HepG2 (cell line): ENCODE results near the gene MXI1. TPM values are rescaled to one million over a fixed set of nuclear protein-coding genes. Genes with fewer than 3 reads are reported as not detected.
A peak's percentile ranks its signal among the peaks of the same experiment; 100 is the strongest.

Experiments used
- ATAC-seq: fragments of 200-7000 bp; cut with Tn5 transposase; 3 replicates; pipeline ENCODE4 v1.9.1; 2020; ENCODE audit warnings: mild to moderate bottlenecking, moderate library complexity
- BruUV-seq: library from RNA; stranded (reverse); fragments of 400-500 nt; replicated peaks from 2 replicates; lab custom pipeline; 2021; lab: Mats Ljungman, UMichigan
- CTCF ChIA-PET: fragments of 300-600 bp; formaldehyde crosslinking; extraction: SDS; loops from one replicate; lab custom pipeline; 2021; ENCODE audit warnings: low total read pairs, inconsistent platforms, low intra/inter-chr PET ratio; lab: Yijun Ruan, JAX
- POLR2A ChIA-PET: fragments of 350-600 bp; sonication (Branson Sonifier 250); formaldehyde crosslinking; loops from one replicate; lab custom pipeline; 2020; ENCODE audit warnings: antibody characterized with exemption, inconsistent platforms; lab: Yijun Ruan, JAX
- DNase-seq: peaks from one replicate; pipeline ENCODE4 v3.0.0-alpha.2; 2015; ENCODE audit warnings: low spot score
- FAIRE-seq: peaks from 3 replicates; lab custom pipeline; 2011; peaks lifted over from hg19 to GRCh38; lab: Jason Lieb, UNC
- H2AFZ ChIP-seq: one replicate; pipeline ENCODE4 v1.6.1; 2011; ENCODE audit warnings: low read length, inconsistent platforms
- H3K27ac ChIP-seq: fragments of 300-600 bp; 3 replicates; pipeline ENCODE4 v1.8.0; 2011; ENCODE audit warnings: mixed run types, mild to moderate bottlenecking, mixed read lengths, low read length, inconsistent platforms; ENCODE audit not compliant: insufficient read depth; ENCODE audit errors: extremely low read length
- H3K27me3 ChIP-seq, 2 experiments: fragments of 200-600 bp in 1 of 2; 2 replicates in 1 of 2; 3 replicates in 1 of 2; pipeline versions ENCODE4 v1.6.0 to v1.8.0; 2011; ENCODE audit warnings: low read length in 2 of 2, mild to moderate bottlenecking in 2 of 2, moderate library complexity in 2 of 2, inconsistent platforms in 1 of 2; ENCODE audit not compliant: insufficient read depth in 2 of 2, control insufficient read depth in 1 of 2
- H3K36me3 ChIP-seq, 2 experiments: fragments of 200-600 bp in 1 of 2; replicated peaks in 1 of 2; 2 replicates in 1 of 2; 3 replicates in 1 of 2; pipeline versions ENCODE4 v1.5.1 to v1.8.0; 2011; ENCODE audit warnings: low read length in 2 of 2, inconsistent platforms in 1 of 2; ENCODE audit not compliant: insufficient read depth in 2 of 2, control insufficient read depth in 1 of 2
- H3K4me1 ChIP-seq: 2 replicates; pipeline ENCODE4 v1.5.1; 2012; ENCODE audit warnings: low read length, inconsistent platforms; ENCODE audit not compliant: insufficient read depth
- H3K4me2 ChIP-seq: 2 replicates; pipeline ENCODE4 v1.6.0; 2011; ENCODE audit warnings: low read depth, low read length, inconsistent platforms
- H3K4me3 ChIP-seq, 3 experiments: fragments of 200-600 bp in 1 of 3; sonication (generic), shearing (Covaris generic) in 1 of 3; replicated peaks in 1 of 3; 2 replicates each; pipeline ENCODE4 v1.5.1; 2011 to 2016; ENCODE audit warnings: low read length in 3 of 3, inconsistent platforms in 2 of 3, low read depth in 2 of 3, mild to moderate bottlenecking in 2 of 3, control low read depth in 1 of 3, mixed read lengths in 1 of 3; ENCODE audit not compliant: insufficient read depth in 1 of 3
- H3K79me2 ChIP-seq: one replicate; pipeline ENCODE4 v1.6.1; 2011; ENCODE audit warnings: low read length, inconsistent platforms; ENCODE audit not compliant: insufficient read depth
- H3K9ac ChIP-seq: 2 replicates; pipeline ENCODE4 v1.6.0; 2011; ENCODE audit warnings: mild to moderate bottlenecking, low read depth, low read length, inconsistent platforms; ENCODE audit not compliant: insufficient read depth
- H3K9me3 ChIP-seq: 2 replicates; pipeline ENCODE4 v1.5.1; 2012; ENCODE audit warnings: mild to moderate bottlenecking, low read length
- H4K20me1 ChIP-seq: 2 replicates; pipeline ENCODE4 v1.6.0; 2011; ENCODE audit warnings: inconsistent platforms, mild to moderate bottlenecking, low read length, moderate library complexity; ENCODE audit not compliant: insufficient read depth
- KAT2B ChIP-seq: fragments of 150-350 bp; IDR thresholded peaks from 2 replicates; pipeline ENCODE4 v1.6.1; 2014; ENCODE audit warnings: low read depth, low read length, borderline replicate concordance
- KDM5B ChIP-seq: sonication (generic); formaldehyde crosslinking; IDR thresholded peaks from 2 replicates; pipeline ENCODE4 v1.4.0; 2020; ENCODE audit warnings: missing genetic modification reagents, mild to moderate bottlenecking, borderline replicate concordance
- MEIS1 ChIP-seq: sonication (generic); formaldehyde crosslinking; IDR thresholded peaks from 2 replicates; pipeline ENCODE4 v1.9.0; 2021; ENCODE audit warnings: mild to moderate bottlenecking, missing genetic modification reagents, moderate library complexity, borderline replicate concordance
- PLRG1 ChIP-seq: fragments of 450-650 bp; conservative IDR thresholded peaks from 2 replicates; pipeline ENCODE4 v1.6.1; 2016
- POLR2G ChIP-seq: fragments of 200-400 bp; formaldehyde crosslinking; IDR thresholded peaks from 2 replicates; pipeline ENCODE4 v1.6.1; 2018; ENCODE audit warnings: mild to moderate bottlenecking, low read depth, low read length, moderate library complexity
- SP5 ChIP-seq: IDR thresholded peaks from 2 replicates; pipeline ENCODE4 v1.6.1; 2016; ENCODE audit warnings: low read depth, borderline replicate concordance
- STAG1 ChIP-seq: sonication (generic); formaldehyde crosslinking; IDR thresholded peaks from 2 replicates; pipeline ENCODE4 v1.4.0; 2020; ENCODE audit warnings: missing genetic modification reagents
- TCF7L2 ChIP-seq: IDR thresholded peaks from 2 replicates; pipeline ENCODE4 v1.6.1; 2011; ENCODE audit warnings: mild to moderate bottlenecking, low read depth, low read length, moderate library complexity
- ZBTB21 ChIP-seq: sonication (generic); formaldehyde crosslinking; IDR thresholded peaks from 2 replicates; pipeline ENCODE4 v1.4.0; 2020; ENCODE audit warnings: missing genetic modification reagents
- ZMAT3 ChIP-seq: sonication (generic); formaldehyde crosslinking; conservative IDR thresholded peaks from 2 replicates; pipeline ENCODE4 v1.7.0; 2021; ENCODE audit warnings: missing genetic modification reagents
- ZNF230 ChIP-seq: sonication (generic); formaldehyde crosslinking; IDR thresholded peaks from 2 replicates; pipeline ENCODE4 v1.4.0; 2020; ENCODE audit warnings: mild to moderate bottlenecking, missing genetic modification reagents
- ZNF761 ChIP-seq: sonication (generic); formaldehyde crosslinking; conservative IDR thresholded peaks from 2 replicates; pipeline ENCODE4 v1.4.0; 2020; ENCODE audit warnings: mild to moderate bottlenecking, missing genetic modification reagents
- WGBS: methylation state at CpG from one replicate; pipeline ENCODE4 v1.1.6; 2017; ENCODE audit warnings: low lambda C conversion rate; 5-methylcytosine and 5-hydroxymethylcytosine counted together
- in situ Hi-C: cut with HindIII; loops from 2 replicates; pipeline ENCODE4 v1.10.0; 2017; ENCODE audit warnings: low pct_unique_long_range_greater_than_20kb; ENCODE audit not compliant: extremely low pct_ligation_motif_present
- intact Hi-C: fragments of 100-400 bp; cut with micrococcal nuclease; formaldehyde crosslinking; loops from one replicate; pipeline ENCODE4 v1.10.0; 2022; ENCODE audit not compliant: unreplicated experiment
- polyA plus RNA-seq, 8 experiments: library from polyadenylated mRNA; depleted of rRNA in 3 of 8; stranded (reverse) in 7 of 8; unstranded in 1 of 8; fragments of >200 nt; fragmentation: Illumina TruSeq in 4 of 8; extraction: Trizol in 4 of 8; gene quantifications; 2 replicates each; pipeline versions ENCODE4 v1.2.1 to v1.2.3, GENCODE V29; 2011 to 2016; ENCODE audit warnings: low read depth in 4 of 8, missing spikeins in 1 of 8, mixed read lengths in 1 of 8; ENCODE audit not compliant: insufficient read depth in 1 of 8
- total RNA-seq, 5 experiments: library from RNA; depleted of rRNA; stranded (reverse); fragments of >200 nt; fragmentation: Illumina TruSeq; extraction: Trizol; gene quantifications; 2 replicates each; pipeline ENCODE4 v1.2.3, GENCODE V29; 2016; ENCODE audit warnings: low read depth in 1 of 5
- TF ChIP-seq, protein P1 (sequence below): sonication (generic); formaldehyde crosslinking; IDR thresholded peaks from 2 replicates; pipeline ENCODE4 v1.5.0; 2020; ENCODE audit warnings: mild to moderate bottlenecking, missing genetic modification reagents, moderate library complexity
- TF ChIP-seq, protein P2 (sequence below): sonication (generic); formaldehyde crosslinking; conservative IDR thresholded peaks from 2 replicates; pipeline ENCODE4 v1.4.0; 2020; ENCODE audit warnings: missing genetic modification reagents

The MXI1 gene
- total and polyA plus RNA-seq, 2 of the 13 experiments (the other 11 are each of a cell fraction or from before 2014, with no cell fraction given) = 6.6 to 22.0 TPM

DNA sequence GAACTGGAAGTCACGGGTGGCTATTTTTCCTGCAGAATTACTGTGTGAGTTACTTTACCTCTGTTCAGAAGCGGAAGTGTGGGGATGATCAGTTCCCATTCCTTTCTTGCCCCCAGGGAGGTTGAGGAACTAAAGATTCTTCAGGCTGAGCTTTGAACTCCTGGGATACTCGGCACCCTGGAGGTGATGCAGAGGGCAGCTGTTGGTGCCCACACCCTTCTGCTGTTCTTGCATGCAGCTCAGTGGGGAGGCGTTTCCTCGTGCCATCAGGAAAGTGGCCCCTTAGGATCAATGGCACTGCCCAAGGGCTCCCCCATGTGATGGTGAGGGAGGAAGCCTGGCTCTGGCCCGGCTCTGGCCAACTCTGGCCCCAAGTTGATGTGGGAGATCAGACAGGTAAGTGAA is 44.7 kb upstream of the MXI1 start:
- ChIA-PET CTCF (no interaction called here), POLR2A (no interaction called here)
- in situ Hi-C loops = no loop called here
- H3K4me3 ChIP-seq = no peak overlapping the region
- FAIRE-seq (no peak), ATAC-seq (peak; percentile 85), DNase-seq (no peak)
- WGBS = 20% methylated on average over 5 of the region's 6 CpGs
- no peaks in the 10 kb centered on the region for H3K9me3 ChIP-seq
- H3K79me2 ChIP-seq = no peaks in the 10 kb centered on the region
- BruUV-seq = no TSS peak
- H4K20me1 ChIP-seq = no peaks in the 10 kb centered on the region
- no peak overlapping the region for H3K4me2 ChIP-seq
- H3K27ac ChIP-seq = no peak overlapping the region
- peaks cover 2 to 15% of the 10 kb centered on the region in 2 experiments; a peak in 2 of 5 replicates for H3K27me3 ChIP-seq
- H3K36me3 ChIP-seq = no peaks in the 10 kb centered on the region
- peaks cover 8% of the 10 kb centered on the region; the same call in 1 of the 2 replicates for H3K4me1 ChIP-seq
- H2AFZ ChIP-seq = no peak overlapping the region
- no peak overlapping the region for H3K9ac ChIP-seq
- intact Hi-C loops = no loop called here
- TF ChIP-seq, protein P1, sequence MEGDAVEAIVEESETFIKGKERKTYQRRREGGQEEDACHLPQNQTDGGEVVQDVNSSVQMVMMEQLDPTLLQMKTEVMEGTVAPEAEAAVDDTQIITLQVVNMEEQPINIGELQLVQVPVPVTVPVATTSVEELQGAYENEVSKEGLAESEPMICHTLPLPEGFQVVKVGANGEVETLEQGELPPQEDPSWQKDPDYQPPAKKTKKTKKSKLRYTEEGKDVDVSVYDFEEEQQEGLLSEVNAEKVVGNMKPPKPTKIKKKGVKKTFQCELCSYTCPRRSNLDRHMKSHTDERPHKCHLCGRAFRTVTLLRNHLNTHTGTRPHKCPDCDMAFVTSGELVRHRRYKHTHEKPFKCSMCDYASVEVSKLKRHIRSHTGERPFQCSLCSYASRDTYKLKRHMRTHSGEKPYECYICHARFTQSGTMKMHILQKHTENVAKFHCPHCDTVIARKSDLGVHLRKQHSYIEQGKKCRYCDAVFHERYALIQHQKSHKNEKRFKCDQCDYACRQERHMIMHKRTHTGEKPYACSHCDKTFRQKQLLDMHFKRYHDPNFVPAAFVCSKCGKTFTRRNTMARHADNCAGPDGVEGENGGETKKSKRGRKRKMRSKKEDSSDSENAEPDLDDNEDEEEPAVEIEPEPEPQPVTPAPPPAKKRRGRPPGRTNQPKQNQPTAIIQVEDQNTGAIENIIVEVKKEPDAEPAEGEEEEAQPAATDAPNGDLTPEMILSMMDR (CRISPR knock-in tag) = peak; percentile 41
- peak; percentile 42 for TF ChIP-seq STAG1 (CRISPR knock-in tag)
- TF ChIP-seq KDM5B (CRISPR knock-in tag) = no peak

DNA sequence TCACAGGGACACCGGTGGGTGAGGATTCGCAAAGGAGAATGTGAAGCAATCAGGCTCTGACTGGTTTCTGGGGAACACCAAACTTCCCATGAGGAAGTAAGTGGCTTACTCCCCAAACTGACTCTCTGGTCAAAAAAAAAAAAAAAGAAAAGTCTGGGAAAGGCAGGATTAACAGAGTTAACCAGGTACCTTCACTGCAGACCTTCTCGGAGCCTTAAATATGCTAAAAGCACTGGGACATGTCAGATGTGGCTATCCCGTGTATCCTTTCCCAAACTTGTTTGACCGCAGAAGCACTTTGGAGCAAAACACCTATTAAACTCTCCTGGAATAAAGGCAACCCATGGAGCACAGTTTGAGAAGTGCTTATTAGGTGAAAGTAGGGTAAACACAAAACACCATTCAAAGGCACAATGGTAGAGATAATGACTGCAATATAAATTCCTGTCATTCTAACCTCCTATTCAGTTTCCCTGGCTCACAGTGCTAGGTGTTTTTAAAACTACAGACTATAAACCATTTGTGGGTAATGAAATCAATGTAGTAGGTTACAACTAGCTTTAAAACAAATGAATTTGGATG is 44.1 kb upstream of the MXI1 start:
- BruUV-seq = no TSS peak
- in situ Hi-C loops (no loop called here), intact Hi-C loops (no loop called here)
- no peaks in the 10 kb centered on the region for H3K36me3 ChIP-seq
- H3K27ac ChIP-seq = no peak overlapping the region
- H3K9me3 ChIP-seq = no peaks in the 10 kb centered on the region
- no peak overlapping the region for H3K4me2 ChIP-seq
- ChIA-PET CTCF (no interaction called here), POLR2A (no interaction called here)
- peaks cover 2 to 15% of the 10 kb centered on the region in 2 experiments; a peak in 3 of 5 replicates for H3K27me3 ChIP-seq
- no peak for DNase-seq
- 15% methylated on average over 5 of the region's 5 CpGs for WGBS
- ATAC-seq = no peak
- H3K4me1 ChIP-seq = peaks cover 11% of the 10 kb centered on the region
- no peak overlapping the region for H3K9ac ChIP-seq
- FAIRE-seq = no peak
- no peaks in the 10 kb centered on the region for H3K79me2 ChIP-seq
- no peak overlapping the region for H2AFZ ChIP-seq
- H4K20me1 ChIP-seq = no peaks in the 10 kb centered on the region
- no peak overlapping the region for H3K4me3 ChIP-seq
- TF ChIP-seq POLR2G (no peak), TCF7L2 (no peak), ZNF230 (no peak), KAT2B (no peak), SP5 (CRISPR knock-in tag) (no peak), ZMAT3 (CRISPR knock-in tag) (no peak), MEIS1 (CRISPR knock-in tag) (no peak), ZBTB21 (CRISPR knock-in tag) (no peak), PLRG1 (no peak), ZNF761 (no peak)
- TF ChIP-seq, protein P2, sequence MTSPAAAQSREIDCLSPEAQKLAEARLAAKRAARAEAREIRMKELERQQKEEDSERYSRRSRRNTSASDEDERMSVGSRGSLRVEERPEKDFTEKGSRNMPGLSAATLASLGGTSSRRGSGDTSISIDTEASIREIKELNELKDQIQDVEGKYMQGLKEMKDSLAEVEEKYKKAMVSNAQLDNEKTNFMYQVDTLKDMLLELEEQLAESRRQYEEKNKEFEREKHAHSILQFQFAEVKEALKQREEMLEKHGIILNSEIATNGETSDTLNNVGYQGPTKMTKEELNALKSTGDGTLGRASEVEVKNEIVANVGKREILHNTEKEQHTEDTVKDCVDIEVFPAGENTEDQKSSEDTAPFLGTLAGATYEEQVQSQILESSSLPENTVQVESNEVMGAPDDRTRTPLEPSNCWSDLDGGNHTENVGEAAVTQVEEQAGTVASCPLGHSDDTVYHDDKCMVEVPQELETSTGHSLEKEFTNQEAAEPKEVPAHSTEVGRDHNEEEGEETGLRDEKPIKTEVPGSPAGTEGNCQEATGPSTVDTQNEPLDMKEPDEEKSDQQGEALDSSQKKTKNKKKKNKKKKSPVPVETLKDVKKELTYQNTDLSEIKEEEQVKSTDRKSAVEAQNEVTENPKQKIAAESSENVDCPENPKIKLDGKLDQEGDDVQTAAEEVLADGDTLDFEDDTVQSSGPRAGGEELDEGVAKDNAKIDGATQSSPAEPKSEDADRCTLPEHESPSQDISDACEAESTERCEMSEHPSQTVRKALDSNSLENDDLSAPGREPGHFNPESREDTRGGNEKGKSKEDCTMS (CRISPR knock-in tag) = no peak
